Stimulated activated CD8-positive, alpha-beta memory T cell treated with anti-CD3 and anti-CD28 coated beads, Interleukin-12 subunit alpha, Interleukin-12 subunit beta, amount 100 ng/mL, for 24 hours (primary cell): ENCODE data around the gene NME7.
"Not testable (repeated sequence)": the region's sequence is repeated elsewhere in the genome, so short reads cannot be mapped to it uniquely, and the experiment has no call there.

Experiments used
- DNase-seq: peaks from one replicate; pipeline ENCODE4 v3.0.0-alpha.2; 2020; ENCODE audit errors: extremely low read depth

The NME7 gene

GRCh38 chr1:169342096-169342495 lies 25.5 kb downstream of the NME7 start:
- not testable (repeated sequence) for DNase-seq

- no peak for DNase-seq
Measured at GRCh38 chr1:169340882-169341281, 26.7 kb downstream of the NME7 start.

GRCh38 chr1:169339773-169340172 lies 27.8 kb downstream of the NME7 start:
- no peak for DNase-seq

- no peak for DNase-seq
Measured at GRCh38 chr1:169338617-169339016, 29.0 kb downstream of the NME7 start.

- not testable (repeated sequence) for DNase-seq
Measured at GRCh38 chr1:169336947-169337715, 30.5 kb downstream of the NME7 start.

- DNase-seq: not testable (repeated sequence)
Measured at GRCh38 chr1:169334727-169335126, 32.9 kb downstream of the NME7 start.

- DNase-seq: no peak
Measured at GRCh38 chr1:169330927-169331326, 36.7 kb downstream of the NME7 start.

- DNase-seq: no peak
Measured at GRCh38 chr1:169329383-169329782, 38.2 kb downstream of the NME7 start.

GRCh38 chr1:169327875-169328274 lies 39.7 kb downstream of the NME7 start:
- no peak for DNase-seq

- no peak for DNase-seq
Measured at GRCh38 chr1:169326956-169327268, 40.7 kb downstream of the NME7 start.

GRCh38 chr1:169326261-169326955 lies 41.2 kb downstream of the NME7 start:
- DNase-seq: no peak

- DNase-seq: no peak
Measured at GRCh38 chr1:169325117-169325516, 42.5 kb downstream of the NME7 start.

GRCh38 chr1:169322138-169322537 lies 45.5 kb downstream of the NME7 start:
- DNase-seq: no peak

GRCh38 chr1:169321539-169321938 lies 46.1 kb downstream of the NME7 start:
- DNase-seq: no peak

- no peak for DNase-seq
Measured at GRCh38 chr1:169318536-169319244, 48.9 kb downstream of the NME7 start.

GRCh38 chr1:169316556-169316955 lies 51.0 kb downstream of the NME7 start:
- DNase-seq: no peak

- peak; percentile 10 for DNase-seq
Measured at GRCh38 chr1:169312084-169312954, 55.3 kb downstream of the NME7 start.

- DNase-seq: no peak
Measured at GRCh38 chr1:169309178-169310166, 58.1 kb downstream of the NME7 start.

- DNase-seq: no peak
Measured at GRCh38 chr1:169308313-169309039, 59.1 kb downstream of the NME7 start.

GRCh38 chr1:169307176-169307575 lies 60.4 kb downstream of the NME7 start:
- DNase-seq: no peak
